ENCODE measurements around the gene ZNF454.

DNA sequence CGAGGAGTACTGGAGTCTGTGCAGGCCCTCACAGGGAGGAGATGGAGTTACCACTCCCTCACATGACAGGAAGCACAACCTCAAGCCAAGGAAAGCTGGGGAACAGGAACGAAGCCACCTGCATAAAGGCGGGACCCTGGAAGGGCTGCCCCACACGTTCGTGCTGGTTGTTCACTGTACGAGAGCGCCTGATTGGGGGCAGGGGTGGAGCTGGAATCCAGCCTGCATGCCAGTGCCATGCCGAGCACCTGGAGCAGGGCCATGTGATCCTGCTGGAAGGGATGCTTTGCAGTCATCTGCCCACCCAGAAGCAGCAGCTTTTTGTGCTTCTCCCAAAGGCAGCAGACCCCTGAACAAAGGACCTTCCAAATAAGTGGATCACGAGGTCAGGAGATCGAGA is 42.7 kb downstream of the ZNF454 start:
- TF ChIP-seq POLR2AphosphoS5 (IDR thresholded peaks at IDR 0.05; ENCODE audit: low read depth, low read length), result no peak
- TF ChIP-seq, protein P1, sequence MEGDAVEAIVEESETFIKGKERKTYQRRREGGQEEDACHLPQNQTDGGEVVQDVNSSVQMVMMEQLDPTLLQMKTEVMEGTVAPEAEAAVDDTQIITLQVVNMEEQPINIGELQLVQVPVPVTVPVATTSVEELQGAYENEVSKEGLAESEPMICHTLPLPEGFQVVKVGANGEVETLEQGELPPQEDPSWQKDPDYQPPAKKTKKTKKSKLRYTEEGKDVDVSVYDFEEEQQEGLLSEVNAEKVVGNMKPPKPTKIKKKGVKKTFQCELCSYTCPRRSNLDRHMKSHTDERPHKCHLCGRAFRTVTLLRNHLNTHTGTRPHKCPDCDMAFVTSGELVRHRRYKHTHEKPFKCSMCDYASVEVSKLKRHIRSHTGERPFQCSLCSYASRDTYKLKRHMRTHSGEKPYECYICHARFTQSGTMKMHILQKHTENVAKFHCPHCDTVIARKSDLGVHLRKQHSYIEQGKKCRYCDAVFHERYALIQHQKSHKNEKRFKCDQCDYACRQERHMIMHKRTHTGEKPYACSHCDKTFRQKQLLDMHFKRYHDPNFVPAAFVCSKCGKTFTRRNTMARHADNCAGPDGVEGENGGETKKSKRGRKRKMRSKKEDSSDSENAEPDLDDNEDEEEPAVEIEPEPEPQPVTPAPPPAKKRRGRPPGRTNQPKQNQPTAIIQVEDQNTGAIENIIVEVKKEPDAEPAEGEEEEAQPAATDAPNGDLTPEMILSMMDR (IDR thresholded peaks at IDR 0.05 in 2 of 3, conservative IDR thresholded peaks at IDR 0.05 in 1 of 3; ENCODE audit: borderline replicate concordance in 1 of 3, insufficient read depth in 1 of 3, low read depth in 2 of 3, low read length in 2 of 3), result no peak
- no peak for TF ChIP-seq JUND (IDR thresholded peaks at IDR 0.05)
- TF ChIP-seq EZH2phosphoT487 (IDR thresholded peaks at IDR 0.05; ENCODE audit: borderline replicate concordance), result no peak
- no peak for TF ChIP-seq ZFX (IDR thresholded peaks at IDR 0.05)
